Mesothelial cell of epicardium (in vitro differentiated cells): ENCODE data around the gene CEBPZ. TPM values are rescaled to one million over a fixed set of nuclear protein-coding genes. Genes with fewer than 3 reads are reported as not detected.

Source experiments
- DNase-seq, 2 experiments: peaks; one replicate each; pipeline ENCODE4 v3.0.0; 2021; ENCODE audit warnings: low spot score in 2 of 2; ENCODE audit not compliant: unreplicated experiment in 2 of 2
- H3K27ac Mint-ChIP-seq: 2 replicates; pipeline ENCODE4 v1.8.0; 2021; ENCODE audit warnings: mixed read lengths
- H3K27me3 Mint-ChIP-seq: 2 replicates; pipeline ENCODE4 v1.8.0; 2021; ENCODE audit warnings: low read depth, mixed read lengths
- H3K36me3 Mint-ChIP-seq: 2 replicates; pipeline ENCODE4 v1.8.0; 2021; ENCODE audit warnings: mixed read lengths
- H3K4me1 Mint-ChIP-seq: 2 replicates; pipeline ENCODE4 v1.8.0; 2021; ENCODE audit warnings: mixed read lengths
- H3K4me3 Mint-ChIP-seq: 2 replicates; pipeline ENCODE4 v1.8.0; 2021; ENCODE audit warnings: mild to moderate bottlenecking, moderate library complexity, mixed read lengths
- H3K9me3 Mint-ChIP-seq: 2 replicates; pipeline ENCODE4 v1.8.0; 2021; ENCODE audit warnings: mixed read lengths
- CTCF ChIP-seq: fragments of 200-600 bp; sonication (generic); IDR thresholded peaks from one replicate; pipeline ENCODE4 v1.5.0; 2021; ENCODE audit warnings: antibody characterized with exemption; ENCODE audit not compliant: unreplicated experiment
- total RNA-seq: library from RNA; stranded (reverse); gene quantifications from 3 replicates; pipeline ENCODE4 v1.2.1, GENCODE V29; 2021

CEBPZ gene
- total RNA-seq, 1 donor from 2014 or later, result 41.1 TPM

- no peak for TF ChIP-seq CTCF
- Mint-ChIP-seq H3K4me1 (no peaks in the 10 kb centered on the region), H3K4me3 (no peak overlapping the region), H3K27ac (no peak overlapping the region), H3K36me3 (no peaks in the 10 kb centered on the region), H3K9me3 (no peaks in the 10 kb centered on the region), H3K27me3 (peaks cover 4% of the 10 kb centered on the region)
- DNase-seq, result no peak
Observed at GRCh38 chr2:37191747-37192146, 39.6 kb downstream of the CEBPZ start.

GRCh38 chr2:37191253-37191652, 40.1 kb downstream of the CEBPZ start:
- no peak overlapping the region for H3K27ac Mint-ChIP-seq
- no peaks in the 10 kb centered on the region for H3K36me3 Mint-ChIP-seq
- no peak for TF ChIP-seq CTCF
- H3K27me3 Mint-ChIP-seq, result peaks cover 5% of the 10 kb centered on the region
- no peaks in the 10 kb centered on the region for H3K9me3 Mint-ChIP-seq
- H3K4me3 Mint-ChIP-seq, result no peak overlapping the region
- H3K4me1 Mint-ChIP-seq, result no peaks in the 10 kb centered on the region
- DNase-seq, result no peak

- H3K9me3 Mint-ChIP-seq, result no peaks in the 10 kb centered on the region
- H3K4me3 Mint-ChIP-seq, result no peak overlapping the region
- no peak for TF ChIP-seq CTCF
- no peaks in the 10 kb centered on the region for H3K4me1 Mint-ChIP-seq
- DNase-seq, result no peak
- H3K27me3 Mint-ChIP-seq, result peaks cover 9% of the 10 kb centered on the region
- no peak overlapping the region for H3K27ac Mint-ChIP-seq
- no peaks in the 10 kb centered on the region for H3K36me3 Mint-ChIP-seq
Observed at GRCh38 chr2:37190290-37190689, 41.1 kb downstream of the CEBPZ start.

GRCh38 chr2:37189452-37190153, 41.8 kb downstream of the CEBPZ start:
- H3K27ac Mint-ChIP-seq, result no peak overlapping the region
- H3K4me1 Mint-ChIP-seq, result no peaks in the 10 kb centered on the region
- no peaks in the 10 kb centered on the region for H3K36me3 Mint-ChIP-seq
- H3K4me3 Mint-ChIP-seq, result no peak overlapping the region
- peaks cover 9% of the 10 kb centered on the region for H3K27me3 Mint-ChIP-seq
- H3K9me3 Mint-ChIP-seq, result no peaks in the 10 kb centered on the region
- DNase-seq, result no peak
- TF ChIP-seq CTCF, result no peak

- Mint-ChIP-seq H3K9me3 (no peaks in the 10 kb centered on the region), H3K4me3 (no peak within 1 kb of the TSS), H3K4me1 (no peaks in the 10 kb centered on the region), H3K27ac (no peak within 1 kb of the TSS), H3K36me3 (no peaks in the 10 kb centered on the region), H3K27me3 (peaks cover 9% of the 10 kb centered on the region)
- no peak for TF ChIP-seq CTCF
- DNase-seq, result no peak
Observed at GRCh38 chr2:37188570-37188969, 42.8 kb downstream of the CEBPZ start, which contains the start of gene SULT6B1. Gene SULT6B1 (minus strand): TSS chr2:37188670. CDS start chr2:37188640, 30 bp downstream.
